IMR-90 (cell line): ENCODE measurements around the gene APC.

Source experiments
- CEBPB ChIP-seq: IDR thresholded peaks from 2 replicates; pipeline ENCODE4 v1.6.1; 2012; ENCODE audit warnings: low read depth, low read length, improper control_type of control experiment
- MAZ ChIP-seq: IDR thresholded peaks from 2 replicates; pipeline ENCODE4 v1.6.1; 2012; ENCODE audit warnings: low read depth, mild to moderate bottlenecking, low read length, improper control_type of control experiment, moderate library complexity, borderline replicate concordance
- TF ChIP-seq, protein P1 (sequence below): conservative IDR thresholded peaks from 2 replicates; pipeline ENCODE4 v1.5.1; 2012; ENCODE audit warnings: mild to moderate bottlenecking, low read depth, low read length, improper control_type of control experiment
- TF ChIP-seq, protein P2 (sequence below): fragments of 150-350 bp; IDR thresholded peaks from 2 replicates; pipeline ENCODE4 v1.6.1; 2016; ENCODE audit warnings: low read depth, mild to moderate bottlenecking, low read length, moderate library complexity, borderline replicate concordance

DNA sequence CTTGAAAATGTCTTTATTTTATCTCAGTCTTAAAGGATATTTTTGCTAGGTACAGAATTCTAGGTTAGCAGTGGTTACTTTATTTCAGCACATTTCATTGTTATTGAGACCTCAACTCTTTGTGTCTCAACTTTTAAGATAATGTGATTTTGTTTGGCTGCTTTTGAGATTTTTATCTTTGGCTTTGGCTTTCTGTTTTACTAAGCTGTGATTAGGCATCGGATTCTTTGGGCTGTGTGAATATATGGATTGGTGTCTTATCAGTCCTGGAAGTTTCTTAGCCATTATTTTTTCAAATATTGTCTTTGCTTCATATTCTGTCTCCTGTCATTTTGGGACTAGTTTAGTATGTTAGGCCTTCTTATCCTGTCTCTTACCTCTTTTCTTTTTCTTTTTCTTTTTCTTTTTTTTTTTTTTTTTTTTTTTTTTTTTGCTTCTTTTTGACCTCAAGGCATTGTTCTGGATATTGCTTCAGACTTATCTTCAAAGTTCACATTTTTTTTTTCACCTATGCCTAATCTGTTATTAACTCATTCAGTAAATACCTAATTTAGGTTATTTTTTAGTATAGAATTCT is 20.1 kb upstream of the APC start:
- no peak for TF ChIP-seq CEBPB
- TF ChIP-seq, protein P1, sequence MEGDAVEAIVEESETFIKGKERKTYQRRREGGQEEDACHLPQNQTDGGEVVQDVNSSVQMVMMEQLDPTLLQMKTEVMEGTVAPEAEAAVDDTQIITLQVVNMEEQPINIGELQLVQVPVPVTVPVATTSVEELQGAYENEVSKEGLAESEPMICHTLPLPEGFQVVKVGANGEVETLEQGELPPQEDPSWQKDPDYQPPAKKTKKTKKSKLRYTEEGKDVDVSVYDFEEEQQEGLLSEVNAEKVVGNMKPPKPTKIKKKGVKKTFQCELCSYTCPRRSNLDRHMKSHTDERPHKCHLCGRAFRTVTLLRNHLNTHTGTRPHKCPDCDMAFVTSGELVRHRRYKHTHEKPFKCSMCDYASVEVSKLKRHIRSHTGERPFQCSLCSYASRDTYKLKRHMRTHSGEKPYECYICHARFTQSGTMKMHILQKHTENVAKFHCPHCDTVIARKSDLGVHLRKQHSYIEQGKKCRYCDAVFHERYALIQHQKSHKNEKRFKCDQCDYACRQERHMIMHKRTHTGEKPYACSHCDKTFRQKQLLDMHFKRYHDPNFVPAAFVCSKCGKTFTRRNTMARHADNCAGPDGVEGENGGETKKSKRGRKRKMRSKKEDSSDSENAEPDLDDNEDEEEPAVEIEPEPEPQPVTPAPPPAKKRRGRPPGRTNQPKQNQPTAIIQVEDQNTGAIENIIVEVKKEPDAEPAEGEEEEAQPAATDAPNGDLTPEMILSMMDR, result no peak
- TF ChIP-seq, protein P2, sequence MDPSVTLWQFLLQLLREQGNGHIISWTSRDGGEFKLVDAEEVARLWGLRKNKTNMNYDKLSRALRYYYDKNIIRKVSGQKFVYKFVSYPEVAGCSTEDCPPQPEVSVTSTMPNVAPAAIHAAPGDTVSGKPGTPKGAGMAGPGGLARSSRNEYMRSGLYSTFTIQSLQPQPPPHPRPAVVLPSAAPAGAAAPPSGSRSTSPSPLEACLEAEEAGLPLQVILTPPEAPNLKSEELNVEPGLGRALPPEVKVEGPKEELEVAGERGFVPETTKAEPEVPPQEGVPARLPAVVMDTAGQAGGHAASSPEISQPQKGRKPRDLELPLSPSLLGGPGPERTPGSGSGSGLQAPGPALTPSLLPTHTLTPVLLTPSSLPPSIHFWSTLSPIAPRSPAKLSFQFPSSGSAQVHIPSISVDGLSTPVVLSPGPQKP, result no peak
- TF ChIP-seq MAZ, result no peak
